NCI-H226 (cell line): ENCODE measurements around the gene EYA2.

Experiments used
- DNase-seq: peaks from one replicate; pipeline ENCODE4 v3.0.0-alpha.2; 2015

Gene EYA2

DNA sequence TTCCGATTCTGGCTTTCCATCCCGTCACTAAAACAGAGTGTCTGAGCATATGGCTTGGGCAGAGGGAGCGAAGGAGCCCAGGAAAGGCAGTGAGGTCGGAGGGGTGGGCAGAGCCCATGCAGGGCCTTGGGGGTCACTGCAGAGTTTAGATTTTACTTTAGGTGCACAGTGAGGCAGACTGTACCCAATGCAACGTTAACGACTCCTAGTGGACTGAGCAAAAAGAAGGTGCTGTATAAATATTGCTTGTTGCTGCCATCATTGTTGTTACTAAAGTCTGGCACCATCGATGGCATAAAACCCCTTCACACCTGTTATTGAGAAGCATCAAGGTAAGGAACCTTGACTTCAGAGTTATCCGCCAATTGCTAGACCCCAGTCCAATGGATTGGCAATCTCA is 119.0 kb downstream of the EYA2 start:
- DNase-seq, result no peak

DNA sequence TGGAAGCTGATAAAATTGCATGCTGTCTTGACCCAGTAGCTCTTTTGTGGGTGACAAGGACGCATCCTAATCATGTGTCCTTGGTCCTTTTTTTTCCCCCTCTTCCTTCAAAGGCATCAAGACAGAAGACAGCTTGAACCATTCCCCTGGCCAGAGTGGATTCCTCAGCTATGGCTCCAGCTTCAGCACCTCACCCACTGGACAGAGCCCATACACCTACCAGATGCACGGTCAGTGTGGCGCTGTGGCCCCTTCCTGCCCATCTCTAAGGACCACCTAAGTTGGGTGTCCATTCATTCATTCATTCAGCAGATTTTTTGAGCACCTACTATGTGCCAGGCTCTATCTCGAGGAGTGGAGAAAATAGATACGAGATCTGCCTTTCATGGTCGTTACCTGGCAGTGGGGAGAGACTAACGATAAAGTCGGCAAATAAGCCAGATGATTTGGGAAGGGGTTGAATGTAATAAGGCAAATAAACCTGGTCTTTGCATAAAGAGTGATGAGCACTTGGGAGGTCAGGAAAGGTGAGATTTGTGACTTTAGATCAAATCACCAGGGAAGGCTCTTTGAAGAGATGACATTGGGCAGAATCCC is 121.5 kb downstream of the EYA2 start:
- no peak for DNase-seq

DNA sequence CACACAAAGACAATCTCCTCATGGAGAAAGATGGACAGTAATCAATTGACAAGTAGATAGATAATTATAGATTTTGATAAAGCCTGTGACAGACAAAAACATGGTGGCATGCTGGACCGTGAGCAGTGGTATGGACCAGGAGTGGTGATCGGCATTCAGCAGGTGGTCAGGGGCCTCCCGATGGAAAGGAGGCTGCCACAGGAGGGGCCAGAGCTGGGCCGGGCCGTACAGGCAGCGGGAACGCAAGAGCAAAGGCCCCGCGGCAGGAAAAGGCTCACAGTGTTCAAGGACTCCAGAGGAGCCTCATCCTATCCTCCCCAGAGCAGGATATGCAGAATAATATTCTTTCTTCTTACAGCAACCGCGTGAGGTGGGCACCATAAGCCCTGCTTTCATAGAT is 123.7 kb downstream of the EYA2 start:
- DNase-seq, result no peak

DNA sequence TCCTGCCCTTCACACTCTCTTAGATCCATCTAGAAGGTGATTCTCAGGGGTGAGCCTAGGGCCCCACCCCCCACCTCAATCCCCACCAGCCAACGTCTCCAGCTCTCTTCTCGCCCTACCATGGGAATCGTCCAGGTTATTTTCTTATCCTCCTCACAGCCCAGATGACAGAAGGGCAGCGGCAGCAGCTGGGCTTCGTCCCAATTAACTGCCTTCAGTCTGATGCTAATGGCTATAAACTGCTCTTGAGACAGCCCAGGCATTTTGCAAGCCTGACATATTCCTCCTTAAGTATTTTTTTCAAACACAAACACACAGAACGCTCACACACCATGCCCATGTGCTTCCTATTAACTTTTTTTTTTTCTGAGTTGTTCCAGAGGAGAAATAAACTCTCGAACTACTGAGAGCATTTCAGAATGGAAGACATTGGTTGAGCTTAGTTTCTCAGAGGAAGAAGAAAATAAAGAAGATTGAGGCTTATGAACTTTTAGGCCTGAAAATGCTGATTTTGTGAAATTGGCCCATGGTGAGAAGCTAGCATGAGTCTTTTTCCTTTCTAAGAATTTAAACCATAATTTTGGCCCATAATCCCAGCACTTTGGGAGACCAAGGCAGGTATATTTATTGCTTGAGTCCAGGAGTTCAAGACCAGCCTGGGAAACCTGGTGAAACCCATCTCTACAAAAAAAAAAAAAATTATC is 124.6 kb downstream of the EYA2 start:
- no peak for DNase-seq

DNA sequence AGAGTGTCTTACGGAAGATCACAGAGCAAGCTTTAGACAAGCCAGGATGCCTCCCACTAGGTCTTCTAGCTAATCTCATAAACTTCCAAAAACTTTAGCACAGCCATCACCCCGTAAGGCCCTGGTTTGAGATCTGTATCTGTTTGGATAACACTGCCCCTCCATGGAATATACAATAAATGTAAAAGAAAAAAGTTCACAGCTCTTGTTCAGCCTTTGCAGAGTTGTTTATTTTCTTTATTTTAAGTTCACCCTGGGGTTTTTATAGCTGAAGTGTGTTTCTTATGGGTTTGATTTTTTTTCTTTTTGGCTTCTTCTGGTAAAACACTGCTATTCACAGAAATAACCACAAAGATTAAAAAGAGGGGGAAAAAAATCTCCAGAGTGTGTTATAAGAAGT is 125.6 kb downstream of the EYA2 start:
- no peak for DNase-seq

DNA sequence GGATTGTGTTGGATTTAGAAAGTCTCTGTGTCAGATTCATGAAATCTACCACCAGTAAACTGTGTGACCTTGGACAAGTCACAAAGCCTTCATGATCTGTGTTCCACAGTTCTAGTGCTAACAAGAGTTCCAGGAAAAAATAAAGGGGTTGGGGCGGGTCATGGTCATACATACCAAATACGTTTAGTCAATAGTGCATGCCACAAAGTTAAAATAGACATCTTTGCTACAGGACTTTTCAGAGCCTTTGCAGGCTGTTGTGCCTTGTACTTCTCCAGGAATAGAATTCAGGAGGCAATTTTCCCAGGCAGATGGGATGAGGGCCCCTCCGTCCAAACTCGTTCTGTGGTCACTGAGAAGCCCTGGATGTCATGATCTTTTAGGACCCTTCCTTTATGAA is 127.2 kb downstream of the EYA2 start:
- DNase-seq, result no peak

DNA sequence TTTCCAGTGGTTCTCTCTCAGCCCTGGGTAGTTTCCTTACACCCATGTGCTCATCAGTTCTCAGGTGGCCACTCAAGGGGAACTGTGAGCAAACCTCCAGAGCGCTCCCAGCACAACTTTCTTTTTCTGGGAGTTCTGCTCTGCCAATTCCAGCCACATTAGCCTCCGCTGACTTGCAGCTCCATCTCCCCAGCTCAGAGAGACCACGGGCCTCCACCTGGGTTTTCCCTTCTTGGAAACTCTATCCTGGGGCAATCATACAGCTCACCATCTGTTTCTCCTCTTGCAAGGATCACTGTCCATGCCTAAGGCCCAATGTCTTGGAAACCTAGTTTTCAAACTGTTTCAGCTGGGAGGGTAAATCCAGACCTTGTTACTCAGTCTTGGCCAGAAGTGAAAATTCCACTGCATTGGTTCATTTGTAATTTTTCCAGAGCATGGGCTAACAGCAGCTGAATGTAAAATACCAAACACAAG is 129.9 kb downstream of the EYA2 start:
- no peak for DNase-seq

DNA sequence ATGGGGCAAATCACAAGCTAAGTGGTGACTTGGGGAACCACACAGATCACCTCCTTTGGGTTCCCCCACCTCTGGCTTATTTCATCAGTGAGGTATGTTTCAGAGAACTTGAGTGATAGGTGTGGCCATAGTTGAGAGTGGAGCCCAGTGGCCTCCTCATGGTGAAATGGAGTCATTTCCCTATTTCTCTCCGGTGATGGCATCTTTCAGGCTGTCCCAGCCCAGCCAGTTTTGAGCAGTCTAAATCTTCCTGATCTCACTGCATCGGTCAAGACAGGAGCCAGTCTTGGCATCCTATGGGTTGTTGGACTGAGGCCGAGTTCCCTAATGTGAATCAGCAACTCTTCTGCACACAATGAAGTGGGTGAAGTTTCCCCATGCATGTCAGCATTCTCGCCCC is 132.4 kb downstream of the EYA2 start:
- no peak for DNase-seq

DNA sequence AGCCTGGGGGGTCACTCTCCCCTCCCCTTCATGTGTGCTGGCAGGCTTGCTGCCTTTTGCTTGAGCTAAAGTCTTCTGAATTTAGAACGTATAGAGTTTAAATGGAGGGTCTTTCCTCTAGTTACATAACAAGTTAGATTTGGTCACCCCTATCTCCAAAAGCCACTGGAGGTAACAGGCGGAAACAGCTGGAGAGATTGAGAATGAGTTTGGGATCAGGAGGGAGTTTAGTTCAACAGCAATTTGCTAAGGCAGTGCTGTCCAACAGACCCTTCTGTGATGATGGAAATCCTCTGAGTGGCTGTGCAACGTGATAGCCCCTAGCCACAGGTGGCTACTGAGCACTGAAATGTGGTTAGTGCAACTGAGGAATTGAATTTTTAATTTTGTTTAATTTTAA is 132.8 kb downstream of the EYA2 start:
- DNase-seq, result no peak

DNA sequence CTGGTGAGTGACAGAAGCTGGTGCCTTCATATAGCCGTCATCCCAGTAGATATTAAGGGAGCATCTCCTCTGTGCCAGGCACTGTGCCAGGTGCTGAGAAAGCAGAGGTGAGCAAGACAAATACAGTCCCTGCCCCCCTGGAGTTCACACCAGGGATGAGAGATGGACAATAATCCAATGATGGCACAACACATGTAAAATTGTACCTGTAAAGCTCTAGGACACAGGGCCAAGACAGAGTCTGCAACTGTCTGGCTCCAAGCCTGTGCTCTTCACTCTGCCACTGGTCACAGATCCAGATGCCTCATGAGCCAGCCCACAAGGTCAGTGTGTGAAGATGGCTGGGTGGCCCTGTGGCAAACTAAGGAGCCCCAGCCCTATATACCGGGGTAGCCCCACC is 133.8 kb downstream of the EYA2 start:
- DNase-seq, result no peak

DNA sequence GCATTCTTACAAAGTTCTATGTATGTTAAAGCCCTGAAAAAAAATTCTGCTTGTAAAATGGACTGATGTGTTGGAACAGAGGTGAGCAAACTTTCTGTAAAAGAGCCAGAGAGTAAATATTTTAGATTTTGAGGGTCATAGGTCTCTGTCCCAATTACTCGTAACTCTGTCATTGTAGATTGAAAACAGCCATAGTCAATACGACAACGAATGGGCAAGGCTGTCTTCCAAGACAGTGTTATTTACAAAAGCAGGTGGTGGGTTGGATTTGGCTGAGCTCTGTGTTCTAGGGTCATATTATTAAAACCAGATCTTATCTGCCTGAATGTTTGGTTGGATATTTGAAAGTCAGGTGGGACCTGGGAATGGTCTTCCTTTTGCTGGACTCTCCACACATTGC is 135.2 kb downstream of the EYA2 start:
- no peak for DNase-seq

DNA sequence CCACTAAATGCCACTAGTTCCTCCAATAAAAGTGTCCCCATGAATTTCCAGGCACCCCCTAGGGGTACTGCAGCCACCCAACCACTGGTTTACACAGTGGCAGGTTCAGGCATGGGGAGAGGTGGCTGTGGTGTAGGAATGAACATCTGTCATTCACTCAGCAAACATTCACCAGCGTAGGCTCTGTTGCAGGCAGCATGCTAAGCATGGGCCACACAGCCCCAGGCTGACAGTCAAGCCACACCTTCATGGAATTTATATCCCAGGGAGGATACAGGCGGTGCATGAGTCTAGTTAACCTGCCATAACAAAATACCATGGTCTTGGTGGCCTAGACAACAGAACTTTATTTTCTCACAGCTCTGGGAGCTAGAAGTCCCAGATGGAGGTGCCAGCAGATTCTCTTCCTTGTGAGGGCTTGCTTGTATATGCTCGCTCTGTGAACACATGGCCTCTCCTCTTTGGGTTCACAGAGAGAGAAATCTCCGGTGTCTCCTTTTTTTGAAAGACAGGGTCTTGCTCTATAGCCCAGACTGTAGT is 135.7 kb downstream of the EYA2 start:
- DNase-seq, result no peak

DNA sequence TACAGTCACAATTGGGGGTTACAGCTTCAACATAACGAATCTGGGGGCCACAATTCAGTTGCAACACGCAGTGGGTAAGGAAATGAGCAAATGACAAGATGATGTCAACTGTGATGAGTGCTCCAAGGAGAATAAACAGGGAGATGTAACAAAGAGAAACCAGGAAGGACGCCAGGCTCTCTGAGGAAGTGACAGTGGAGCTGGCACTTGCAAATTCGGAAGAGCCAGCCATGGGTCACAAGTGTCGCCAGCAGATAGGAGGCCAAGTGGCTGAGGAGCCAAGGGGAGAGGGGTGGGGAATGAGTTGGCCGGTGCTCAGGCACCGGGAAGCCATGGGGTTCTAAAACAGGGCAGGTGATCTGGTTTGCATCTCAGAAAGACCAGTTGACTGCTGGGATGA is 136.4 kb downstream of the EYA2 start:
- DNase-seq, result no peak

DNA sequence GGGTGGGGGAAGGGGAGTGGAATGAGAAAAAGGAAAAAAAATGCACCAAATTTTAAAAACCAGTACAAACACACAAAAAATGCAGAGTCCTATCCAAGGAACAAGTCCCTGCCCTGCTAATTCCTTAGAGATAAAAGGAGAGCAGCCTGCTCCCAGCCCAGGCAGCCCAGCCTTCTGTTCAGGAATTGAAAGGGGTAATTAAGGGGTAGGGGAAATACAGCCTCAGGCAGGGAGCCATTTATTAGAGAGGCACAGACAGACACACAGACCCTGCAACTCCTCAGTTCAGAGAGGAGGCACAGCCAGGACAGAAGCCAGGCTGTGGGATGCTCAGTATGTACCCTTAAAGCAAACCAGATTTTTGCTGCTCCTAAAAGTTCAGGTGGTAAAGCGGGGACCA is 137.2 kb downstream of the EYA2 start:
- DNase-seq, result no peak

DNA sequence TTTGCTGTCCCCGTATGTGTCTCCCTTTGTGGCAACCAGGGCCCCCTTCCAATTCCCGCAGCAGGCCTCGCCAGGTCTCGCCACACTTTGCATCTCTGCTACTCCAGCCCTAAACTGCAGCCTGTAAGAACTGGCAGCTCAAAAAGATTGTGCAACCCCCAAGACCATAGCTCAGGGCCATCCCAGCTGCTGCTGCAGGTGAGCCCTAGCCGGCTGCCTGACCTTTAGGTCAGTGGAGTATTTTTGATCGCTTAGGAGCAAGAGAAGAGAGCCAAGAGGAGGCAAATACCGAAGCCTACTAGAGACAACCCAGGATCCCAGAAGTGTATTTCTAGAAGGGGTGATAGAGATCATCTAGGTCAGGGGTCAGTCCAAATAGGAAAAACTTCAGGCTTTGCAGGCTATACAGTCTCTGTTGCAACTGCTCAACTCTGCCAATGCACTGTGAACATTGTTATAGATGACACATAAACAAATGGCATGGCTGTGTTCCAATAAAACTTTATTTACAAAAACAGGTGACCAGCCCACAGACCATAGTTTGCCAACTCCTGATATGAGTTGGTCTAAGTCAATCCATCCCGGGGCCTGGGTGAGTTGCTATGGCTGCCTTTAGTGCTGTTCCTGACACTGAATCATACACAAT is 138.4 kb downstream of the EYA2 start:
- DNase-seq, result no peak

DNA sequence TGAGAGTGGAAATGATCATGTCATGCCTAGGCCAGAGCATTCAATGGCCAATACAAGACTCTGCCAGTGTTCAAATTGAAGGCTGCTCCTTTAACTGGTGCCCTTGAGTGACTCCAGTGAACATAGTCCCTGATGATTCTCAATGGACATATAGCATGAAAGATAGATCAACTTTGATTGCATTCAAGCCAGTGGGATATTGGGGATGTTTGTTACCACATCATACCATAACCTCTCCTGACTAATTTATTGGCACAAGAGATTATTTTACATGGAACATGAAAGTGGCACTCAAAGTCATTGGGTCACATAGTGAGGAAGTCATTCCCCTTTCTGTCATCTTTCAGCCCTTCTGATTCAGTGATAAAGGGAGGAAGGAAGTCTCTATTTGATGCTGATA is 139.0 kb downstream of the EYA2 start:
- DNase-seq, result no peak

DNA sequence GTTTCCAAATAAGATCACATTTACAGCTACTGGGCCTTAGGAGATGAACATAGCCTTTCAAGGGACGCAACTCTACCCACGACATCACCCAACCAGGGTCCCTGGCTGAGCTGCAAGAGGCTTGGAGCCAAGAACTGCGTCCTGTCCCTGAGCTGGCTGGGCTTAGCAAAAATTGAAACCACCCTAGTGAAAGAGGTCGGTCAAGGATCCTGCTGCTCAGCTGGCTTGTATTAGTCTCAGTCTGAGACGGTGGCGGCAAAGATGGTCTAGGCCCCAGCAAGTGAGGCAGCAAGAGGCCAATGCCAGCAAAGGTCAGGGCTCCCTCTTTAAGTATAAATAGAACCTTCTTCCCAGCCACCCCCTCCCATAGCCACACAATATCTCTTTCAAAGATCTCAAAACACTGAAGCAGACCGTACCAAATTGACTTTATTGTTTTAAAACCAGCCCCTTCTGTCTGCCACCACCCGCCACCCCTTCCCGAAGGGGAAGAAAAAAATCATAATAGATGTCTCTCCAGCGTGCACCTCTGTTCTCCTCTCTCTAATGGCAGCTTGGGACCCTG is 140.5 kb downstream of the EYA2 start:
- DNase-seq, result no peak

DNA sequence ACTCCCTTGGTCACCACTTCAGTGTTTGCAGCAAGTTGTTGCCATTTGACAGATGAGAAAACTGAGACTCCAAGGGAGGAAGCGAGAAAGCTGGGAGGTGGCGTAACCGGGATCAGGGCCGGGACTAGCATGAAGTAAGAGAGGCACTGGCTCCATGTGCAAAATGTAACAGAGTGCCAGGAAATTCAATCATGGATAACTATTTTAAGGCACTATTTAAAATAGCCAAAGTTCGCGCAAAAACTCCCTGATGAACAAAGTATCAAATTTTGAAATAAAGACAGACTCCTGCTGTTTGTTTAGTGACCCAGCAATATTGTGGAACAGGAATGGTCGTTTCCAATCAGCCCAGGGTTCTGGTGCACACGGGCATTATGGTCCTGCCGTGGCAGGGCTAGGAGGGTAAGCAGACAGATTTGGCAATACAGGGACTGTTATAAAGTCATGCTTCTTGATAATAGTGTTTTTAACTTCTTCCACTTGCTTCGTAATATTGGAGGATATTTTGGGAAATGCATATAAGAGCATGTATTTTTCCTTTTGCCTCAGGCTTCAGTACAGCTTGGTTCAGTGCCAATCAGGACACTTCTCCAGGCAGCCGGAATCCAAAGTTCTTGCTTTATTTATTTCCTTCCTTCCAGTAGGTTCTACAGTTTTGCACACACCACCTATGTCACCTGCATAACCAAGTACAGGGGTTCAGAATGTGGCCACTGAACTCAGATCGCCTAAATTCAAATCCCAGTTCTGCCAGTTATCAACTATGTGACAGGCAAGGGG is 141.6 kb downstream of the EYA2 start:
- no peak for DNase-seq

DNA sequence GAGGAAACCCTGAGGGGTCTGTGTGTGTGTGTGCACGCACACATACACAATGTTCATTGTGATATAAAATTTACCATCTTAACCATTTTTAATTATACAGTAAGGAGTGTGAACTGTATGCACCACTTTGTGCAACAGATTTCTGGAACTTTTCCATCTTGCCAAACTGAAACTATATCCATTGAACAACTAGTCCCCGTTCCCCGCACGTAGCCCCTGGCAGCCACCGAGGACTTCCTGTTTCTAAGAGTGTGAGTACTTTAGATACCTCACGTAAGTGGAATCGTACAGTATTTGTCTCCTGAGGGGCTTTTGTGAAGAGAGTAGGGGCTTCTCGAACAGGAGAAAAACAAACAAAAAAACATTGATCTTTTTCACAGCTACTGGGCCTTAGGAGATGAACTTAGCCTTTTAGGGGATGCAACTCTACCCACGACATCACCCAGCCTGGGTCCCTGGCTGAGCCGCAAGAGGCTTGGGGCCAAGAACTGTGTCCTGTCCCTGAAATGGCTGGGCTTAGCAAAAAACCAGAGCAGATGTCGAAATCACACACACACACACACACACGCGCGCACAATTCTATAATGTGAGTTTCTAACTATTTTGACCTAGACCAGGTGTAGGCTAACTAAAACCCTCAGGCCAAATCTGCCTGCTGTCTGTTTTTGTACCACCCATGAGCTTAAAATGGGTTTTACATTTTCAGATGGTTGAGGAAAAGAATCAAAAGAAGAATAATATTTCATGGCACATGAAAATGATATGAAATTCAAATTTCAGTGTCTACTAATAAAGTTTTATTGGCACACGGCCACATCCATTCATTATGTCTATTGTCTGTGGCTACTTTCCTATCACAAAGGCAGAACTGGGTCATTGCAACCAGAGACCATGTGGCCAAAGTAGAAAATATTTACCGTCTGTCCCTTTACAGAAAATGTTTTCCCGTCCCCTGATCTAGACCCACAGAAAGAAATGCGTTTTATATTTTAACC is 144.2 kb downstream of the EYA2 start:
- no peak for DNase-seq

DNA sequence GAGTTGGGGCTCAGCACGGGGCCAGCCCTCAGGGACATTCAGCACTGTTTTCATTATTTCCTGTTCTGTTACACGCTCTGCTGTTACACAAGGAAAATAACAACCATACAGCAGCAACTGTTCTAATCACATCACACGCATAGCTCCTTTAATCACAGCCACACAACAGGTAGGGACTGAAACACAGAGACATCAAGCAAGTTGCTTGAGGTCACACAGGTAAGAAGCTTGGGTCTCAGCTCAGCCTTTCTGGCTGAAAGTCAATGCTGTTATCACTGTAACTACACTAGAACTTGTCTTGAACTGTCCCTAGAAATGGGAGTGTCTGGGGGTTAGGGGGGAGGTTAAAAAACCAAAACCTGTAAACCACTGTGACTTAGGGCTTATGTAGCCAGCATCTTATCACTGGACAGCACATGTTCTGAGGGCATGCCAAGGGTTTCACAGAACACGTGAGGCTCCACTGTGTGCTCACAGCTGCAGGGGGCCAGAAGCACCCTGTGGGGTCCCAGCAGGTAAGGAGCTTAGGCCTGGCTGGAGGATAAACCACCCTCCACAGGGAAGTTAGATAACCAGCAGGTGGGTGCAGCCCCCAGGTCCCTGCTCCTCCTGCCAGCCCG is 146.0 kb downstream of the EYA2 start:
- DNase-seq, result no peak

DNA sequence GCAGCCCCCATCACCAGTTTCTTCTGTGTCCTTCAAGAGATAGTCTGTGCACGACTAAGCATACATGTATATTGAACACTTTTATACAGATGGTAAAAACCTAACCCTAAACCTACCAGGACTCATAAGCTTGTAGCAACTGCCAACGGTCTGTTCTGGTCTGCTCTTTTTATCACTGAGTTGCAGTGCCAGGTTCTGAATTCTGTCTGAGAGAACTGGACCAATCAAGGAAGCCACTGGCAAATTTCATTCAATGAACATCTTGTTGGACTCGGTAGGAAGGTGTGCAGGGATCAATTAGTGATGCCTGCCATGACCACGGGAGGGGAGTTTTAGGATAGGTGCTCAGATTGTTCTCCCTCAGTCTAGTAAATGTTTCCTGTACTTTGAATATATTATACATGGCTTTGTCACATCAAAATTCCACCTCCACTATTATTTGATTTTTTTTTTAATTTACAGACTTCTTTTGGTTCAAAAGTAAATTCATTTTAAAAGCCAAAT is 146.8 kb downstream of the EYA2 start:
- no peak for DNase-seq
